Lower leg skin (tissue), 4 donors: Measurements from ENCODE around the gene KLKB1. TPM values are rescaled to one million over a fixed set of nuclear protein-coding genes. Genes with fewer than 3 reads are reported as not detected.
A peak's percentile ranks its signal among the peaks of the same experiment; 100 is the strongest.

Source experiments
- DNase-seq, 2 donors: peaks; one replicate each; pipeline ENCODE4 v3.0.0-alpha.2; 2019; ENCODE audit warnings: low spot score in 2 of 2
- H3K4me3 ChIP-seq: fragments of 200-600 bp; sonication (generic); 2 replicates; pipeline ENCODE4 v1.5.1; 2017; ENCODE audit warnings: mild to moderate bottlenecking, low read depth; ENCODE audit not compliant: poor library complexity, severe bottlenecking
- POLR2A ChIP-seq, 2 donors: fragments of 450-650 bp; IDR thresholded peaks; one replicate each; pipeline ENCODE4 v1.6.1; 2016 to 2017; ENCODE audit warnings: antibody characterized with exemption in 2 of 2, mild to moderate bottlenecking in 1 of 2, moderate library complexity in 1 of 2
- WGBS, 2 donors: methylation state at CpG; one replicate each; pipeline ENCODE4 v1.1.5; 2018; 5-methylcytosine and 5-hydroxymethylcytosine counted together
- intact Hi-C: fragments of 100-400 bp; cut with DNase I; formaldehyde crosslinking; loops from one replicate; pipeline ENCODE4 v1.15.0; 2023; ENCODE audit warnings: low total_unique reads
- total RNA-seq, 4 donors: library from RNA; depleted of rRNA; stranded (reverse); fragments of >200 nt; gene quantifications; one replicate each; pipeline ENCODE4 v1.1.0, GENCODE V29; 2016
- TF ChIP-seq, protein P1 (sequence below), 3 donors: fragments of 450-650 bp; IDR thresholded peaks; one replicate each; pipeline ENCODE4 v1.5.1; 2016; ENCODE audit warnings: antibody characterized with exemption in 3 of 3, mild to moderate bottlenecking in 3 of 3, moderate library complexity in 2 of 3

Gene KLKB1
- total RNA-seq, 4 donors from 2014 or later: 0.26 TPM; not detected in 3

DNA sequence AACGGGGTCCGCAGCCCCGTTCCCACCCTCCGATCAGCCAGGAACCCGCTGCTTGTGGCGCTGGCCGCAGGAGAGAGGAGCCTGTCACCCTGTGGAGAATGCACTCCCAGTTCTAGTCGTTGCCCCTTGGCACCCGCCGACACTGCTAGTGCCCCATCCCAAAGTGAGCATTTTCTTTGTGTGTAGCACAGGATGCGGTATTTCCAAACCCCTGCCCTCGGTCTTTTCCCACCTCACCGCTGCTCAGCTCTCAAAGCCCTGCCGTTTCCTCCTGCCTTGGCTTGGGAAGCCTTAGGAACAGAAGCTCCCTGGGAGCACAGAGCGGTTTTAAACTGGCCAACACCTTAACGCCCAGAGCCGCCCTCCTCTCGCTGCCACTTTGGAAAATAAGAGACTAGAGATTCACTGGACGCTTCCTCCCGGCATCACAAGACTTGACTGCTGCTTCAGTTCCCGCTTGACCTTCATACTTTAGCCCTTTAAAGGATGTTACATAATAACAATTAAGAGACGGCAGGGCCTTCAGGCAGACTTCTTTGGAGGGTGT, 35.2 kb upstream of the KLKB1 start:
- H3K4me3 ChIP-seq: peak overlapping the region; percentile 81
- TF ChIP-seq, protein P1, sequence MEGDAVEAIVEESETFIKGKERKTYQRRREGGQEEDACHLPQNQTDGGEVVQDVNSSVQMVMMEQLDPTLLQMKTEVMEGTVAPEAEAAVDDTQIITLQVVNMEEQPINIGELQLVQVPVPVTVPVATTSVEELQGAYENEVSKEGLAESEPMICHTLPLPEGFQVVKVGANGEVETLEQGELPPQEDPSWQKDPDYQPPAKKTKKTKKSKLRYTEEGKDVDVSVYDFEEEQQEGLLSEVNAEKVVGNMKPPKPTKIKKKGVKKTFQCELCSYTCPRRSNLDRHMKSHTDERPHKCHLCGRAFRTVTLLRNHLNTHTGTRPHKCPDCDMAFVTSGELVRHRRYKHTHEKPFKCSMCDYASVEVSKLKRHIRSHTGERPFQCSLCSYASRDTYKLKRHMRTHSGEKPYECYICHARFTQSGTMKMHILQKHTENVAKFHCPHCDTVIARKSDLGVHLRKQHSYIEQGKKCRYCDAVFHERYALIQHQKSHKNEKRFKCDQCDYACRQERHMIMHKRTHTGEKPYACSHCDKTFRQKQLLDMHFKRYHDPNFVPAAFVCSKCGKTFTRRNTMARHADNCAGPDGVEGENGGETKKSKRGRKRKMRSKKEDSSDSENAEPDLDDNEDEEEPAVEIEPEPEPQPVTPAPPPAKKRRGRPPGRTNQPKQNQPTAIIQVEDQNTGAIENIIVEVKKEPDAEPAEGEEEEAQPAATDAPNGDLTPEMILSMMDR (IDR thresholded peaks at IDR 0.05): no peak
- TF ChIP-seq POLR2A (IDR thresholded peaks at IDR 0.05): no peak
- DNase-seq: peak; percentile 26 to 89
- WGBS, 2 donors: 1 to 5% methylated on average over 18 to 21 of the region's 22 CpGs
- intact Hi-C loops: no loop called here

DNA sequence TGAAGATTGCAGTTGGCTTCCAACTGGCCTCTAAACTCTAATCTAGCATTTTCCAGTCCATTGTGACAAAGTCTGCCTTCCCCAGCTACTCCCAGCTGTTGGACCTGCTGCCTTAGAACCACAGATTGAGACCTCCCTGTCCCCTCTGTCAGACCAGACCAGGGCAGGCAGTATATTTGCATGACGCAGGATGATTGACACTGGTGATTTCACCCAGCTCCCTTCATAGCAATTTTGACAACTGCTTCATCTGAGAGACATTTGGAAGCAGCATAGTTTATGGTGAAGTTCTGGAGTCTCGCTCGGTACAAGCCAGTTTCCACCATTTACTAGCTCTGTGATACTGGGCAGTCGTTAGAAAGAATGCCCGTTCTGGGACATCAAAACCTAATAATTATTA, 33.5 kb upstream of the KLKB1 start:
- no peak for DNase-seq
- 94 to 96% methylated on average over 5 of the region's 5 CpGs for WGBS, 2 donors
- H3K4me3 ChIP-seq: no peak overlapping the region
- intact Hi-C loops: no loop called here
- TF ChIP-seq, protein P1 (IDR thresholded peaks at IDR 0.05): no peak
- TF ChIP-seq POLR2A (IDR thresholded peaks at IDR 0.05): no peak

DNA sequence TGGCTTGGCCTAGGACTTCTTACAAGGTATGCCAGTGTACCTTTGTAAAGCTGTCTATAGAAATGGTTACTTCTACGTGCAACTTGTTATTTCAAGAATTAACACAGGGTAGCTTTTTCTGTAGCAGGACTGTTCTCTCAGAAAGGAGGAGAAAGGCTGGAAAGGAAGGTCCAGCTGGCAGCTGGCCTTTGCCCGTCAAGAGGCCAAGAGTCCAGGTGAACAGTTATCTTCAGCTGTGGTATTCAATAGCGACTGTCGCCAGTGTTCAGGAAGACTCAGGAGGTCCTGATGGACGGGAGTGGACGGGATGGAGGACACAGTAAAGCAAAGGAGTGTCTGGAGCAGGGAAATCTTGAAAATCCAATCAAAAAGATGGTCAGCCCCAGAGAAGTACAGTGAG, 31.2 kb upstream of the KLKB1 start:
- H3K4me3 ChIP-seq: no peak overlapping the region
- DNase-seq: no peak
- no peak for TF ChIP-seq POLR2A (IDR thresholded peaks at IDR 0.05)
- TF ChIP-seq, protein P1 (IDR thresholded peaks at IDR 0.05): no peak
- WGBS, 2 donors: 93 to 97% methylated on average over 6 of the region's 6 CpGs
- intact Hi-C loops: no loop called here

DNA sequence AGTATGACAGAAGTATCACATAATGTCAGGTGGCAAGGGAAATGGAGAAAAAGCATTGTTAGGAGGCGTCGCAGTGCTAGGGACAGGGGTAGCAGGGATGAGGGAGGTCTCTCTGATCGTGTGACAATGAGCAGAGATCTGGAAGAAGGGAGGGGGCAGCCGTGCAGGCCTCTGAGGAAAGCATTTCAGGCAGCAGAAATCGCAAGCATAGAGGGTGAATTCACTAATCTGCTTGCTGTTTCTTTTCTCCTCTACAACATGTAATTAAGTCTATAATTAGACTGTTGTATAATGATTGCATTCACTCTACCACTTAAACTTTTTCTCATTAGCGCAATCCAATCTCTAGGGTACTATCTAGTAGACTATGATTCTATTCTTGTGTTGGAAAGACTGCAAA, 26.8 kb upstream of the KLKB1 start:
- TF ChIP-seq POLR2A (IDR thresholded peaks at IDR 0.05): no peak
- TF ChIP-seq, protein P1 (IDR thresholded peaks at IDR 0.05): no peak
- intact Hi-C loops: no loop called here
- DNase-seq: no peak
- H3K4me3 ChIP-seq: no peak overlapping the region
- 72 to 73% methylated on average over 6 of the region's 6 CpGs for WGBS, 2 donors

DNA sequence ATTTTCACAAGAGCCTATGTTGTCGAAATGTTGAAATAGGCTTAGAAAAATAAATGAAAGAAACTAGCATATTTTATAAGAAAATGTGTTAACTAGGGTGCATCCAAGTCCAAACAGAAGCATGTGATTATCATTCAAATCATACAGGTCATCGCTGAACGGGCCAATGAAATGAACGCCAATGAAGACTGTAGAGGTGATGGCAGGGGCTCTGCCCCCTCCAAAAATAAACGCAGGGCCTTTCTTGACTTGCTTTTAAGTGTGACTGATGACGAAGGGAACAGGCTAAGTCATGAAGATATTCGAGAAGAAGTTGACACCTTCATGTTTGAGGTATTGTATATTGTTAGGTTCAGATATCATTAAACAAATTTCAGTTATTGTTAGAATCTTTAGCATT, 26.3 kb upstream of the KLKB1 start:
- H3K4me3 ChIP-seq: no peak overlapping the region
- 85 to 87% methylated on average over 7 of the region's 7 CpGs for WGBS, 2 donors
- TF ChIP-seq POLR2A (IDR thresholded peaks at IDR 0.05): no peak
- TF ChIP-seq, protein P1 (IDR thresholded peaks at IDR 0.05): no peak
- no peak for DNase-seq
- intact Hi-C loops: no loop called here
